K562 (cell line): ENCODE results near the gene FARP1. TPM values are rescaled to one million over a fixed set of nuclear protein-coding genes. Genes with fewer than 3 reads are reported as not detected.

ENCODE experiments used
- ATAC-seq: fragments of 200-7000 bp; cut with Tn5 transposase; 3 replicates; pipeline ENCODE4 v1.9.1; 2020; ENCODE audit warnings: moderate library complexity
- BruUV-seq: library from RNA; stranded (reverse); fragments of 400-500 nt; replicated peaks from 2 replicates; lab custom pipeline; 2021; lab: Mats Ljungman, UMichigan
- CTCF ChIA-PET: fragments of 300-600 bp; formaldehyde crosslinking; extraction: SDS; loops from one replicate; lab custom pipeline; 2021; ENCODE audit warnings: low intra/inter-chr PET ratio; lab: Yijun Ruan, JAX
- POLR2A ChIA-PET: fragments of 300-600, 350-650 bp; sonication (Branson Sonifier 250); formaldehyde crosslinking; extraction: SDS; loops from one replicate; lab custom pipeline; 2021; ENCODE audit warnings: antibody characterized with exemption, inconsistent platforms; lab: Yijun Ruan, JAX
- DNase-seq, 4 experiments: peaks; one replicate each; pipeline versions ENCODE4 v3.0.0 to v3.0.0-alpha.2; 2011 to 2018; ENCODE audit warnings: low spot score in 3 of 4, mixed read lengths in 3 of 4; ENCODE audit errors: extremely low read depth in 1 of 4
- FAIRE-seq: peaks from 2 replicates; lab custom pipeline; 2011; peaks lifted over from hg19 to GRCh38; lab: Jason Lieb, UNC
- H2AFZ ChIP-seq: 2 replicates; pipeline ENCODE4 v1.6.0; 2011; ENCODE audit warnings: low read depth, low read length, control low read depth, inconsistent platforms
- H3K27ac ChIP-seq: fragments of 200-600 bp; 3 replicates; pipeline ENCODE4 v1.8.0; 2011; ENCODE audit warnings: low read depth, mild to moderate bottlenecking, control low read depth, inconsistent platforms, low read length, moderate library complexity, mixed read lengths; ENCODE audit errors: extremely low read depth
- H3K27me3 ChIP-seq, 2 experiments: fragments of 300-600 bp in 1 of 2; 2 replicates in 1 of 2; 3 replicates in 1 of 2; pipeline versions ENCODE4 v1.6.0 to v1.8.0; 2011; ENCODE audit warnings: inconsistent platforms in 2 of 2, low read length in 2 of 2, mild to moderate bottlenecking in 1 of 2, mixed read lengths in 1 of 2, moderate library complexity in 1 of 2; ENCODE audit not compliant: control insufficient read depth in 2 of 2, insufficient read depth in 2 of 2
- H3K36me3 ChIP-seq: fragments of 300-600 bp; 3 replicates; pipeline ENCODE4 v1.8.0; 2011; ENCODE audit warnings: mild to moderate bottlenecking, low read length, inconsistent platforms; ENCODE audit not compliant: control insufficient read depth, insufficient read depth
- H3K4me1 ChIP-seq, 2 experiments: fragments of 200-600 bp in 1 of 2; replicated peaks in 1 of 2; 2 replicates in 1 of 2; 3 replicates in 1 of 2; pipeline versions ENCODE4 v1.5.1 to v1.8.0; 2011; ENCODE audit warnings: inconsistent platforms in 2 of 2, low read length in 2 of 2, mild to moderate bottlenecking in 1 of 2, mixed read lengths in 1 of 2, moderate library complexity in 1 of 2; ENCODE audit not compliant: control insufficient read depth in 2 of 2, insufficient read depth in 2 of 2
- H3K4me2 ChIP-seq: 2 replicates; pipeline ENCODE4 v1.6.1; 2011; ENCODE audit warnings: low read length, control low read depth, inconsistent platforms, mixed read lengths; ENCODE audit not compliant: insufficient read depth
- H3K4me3 ChIP-seq: fragments of 200-600 bp; sonication (generic), shearing (Covaris generic); 2 replicates; pipeline ENCODE4 v1.5.1; 2016; ENCODE audit warnings: control low read depth, inconsistent platforms
- H3K79me2 ChIP-seq: fragments of 200-600 bp; 3 replicates; pipeline ENCODE4 v1.8.0; 2011; ENCODE audit warnings: low read length, inconsistent platforms; ENCODE audit not compliant: control insufficient read depth, insufficient read depth
- H3K9ac ChIP-seq, 2 experiments: 2 replicates each; pipeline versions ENCODE4 v1.6.0 to v1.6.1; 2011; ENCODE audit warnings: low read depth in 2 of 2, low read length in 2 of 2, control low read depth in 1 of 2, inconsistent platforms in 1 of 2, mild to moderate bottlenecking in 1 of 2, mixed read lengths in 1 of 2; ENCODE audit not compliant: insufficient read depth in 1 of 2
- H3K9me1 ChIP-seq: one replicate; pipeline ENCODE4 v1.6.0; 2011; ENCODE audit warnings: inconsistent platforms, mild to moderate bottlenecking, low read length, moderate library complexity; ENCODE audit not compliant: control insufficient read depth, insufficient read depth
- H3K9me3 ChIP-seq: replicated peaks from 2 replicates; pipeline ENCODE4 v1.5.1; 2011; ENCODE audit warnings: low read depth, low read length, inconsistent platforms; ENCODE audit not compliant: control insufficient read depth, insufficient read depth
- H4K20me1 ChIP-seq: replicated peaks from 2 replicates; pipeline ENCODE4 v1.6.1; 2011; ENCODE audit warnings: low read length, inconsistent platforms, mixed read lengths; ENCODE audit not compliant: control insufficient read depth, insufficient read depth
- CREM ChIP-seq: IDR thresholded peaks from 2 replicates; pipeline ENCODE4 v1.6.1; 2014; ENCODE audit warnings: antibody characterized with exemption, low read depth
- FOXA3 ChIP-seq, 2 experiments: fragments of 450-650 bp in 1 of 2; sonication (generic) in 1 of 2; formaldehyde crosslinking; IDR thresholded peaks in 1 of 2; conservative IDR thresholded peaks in 1 of 2; 2 replicates each; pipeline versions ENCODE4 v1.4.0 to v1.8.0; 2020 to 2022; ENCODE audit warnings: mild to moderate bottlenecking in 2 of 2, missing genetic modification reagents in 1 of 2
- HMGN3 ChIP-seq: IDR thresholded peaks from 2 replicates; pipeline ENCODE4 v1.6.1; 2011; ENCODE audit warnings: borderline replicate concordance, low read depth, mild to moderate bottlenecking, mixed read lengths, low read length; ENCODE audit not compliant: insufficient read length; ENCODE audit errors: extremely low read depth
- MYNN ChIP-seq, 2 experiments: sonication (generic); formaldehyde crosslinking in 1 of 2; IDR thresholded peaks; 2 replicates each; pipeline versions ENCODE4 v1.5.0 to v1.6.1; 2016 to 2020; ENCODE audit warnings: antibody characterized with exemption in 1 of 2, missing genetic modification reagents in 1 of 2
- RBBP5 ChIP-seq: fragments of 200-600 bp; sonication (generic); IDR thresholded peaks from 2 replicates; pipeline ENCODE4 v1.6.1; 2012; ENCODE audit warnings: borderline replicate concordance, mild to moderate bottlenecking, low read length, control low read depth, inconsistent platforms; ENCODE audit not compliant: insufficient read depth, poor library complexity, severe bottlenecking
- RFX7 ChIP-seq: fragments of 250-450 bp; sonication (Bioruptor Pico); IDR thresholded peaks from 2 replicates; pipeline ENCODE4 v1.5.1; 2021; ENCODE audit warnings: mild to moderate bottlenecking
- ZBED1 ChIP-seq: IDR thresholded peaks from 2 replicates; pipeline ENCODE4 v1.6.1; 2014
- ZC3H4 ChIP-seq: sonication (generic); formaldehyde crosslinking; IDR thresholded peaks from 2 replicates; pipeline ENCODE4 v1.9.0; 2021; ENCODE audit warnings: missing genetic modification reagents, borderline replicate concordance
- ZNF263 ChIP-seq: sonication (generic); formaldehyde crosslinking; IDR thresholded peaks from 2 replicates; pipeline ENCODE4 v1.8.0; 2022; ENCODE audit warnings: mild to moderate bottlenecking, missing genetic modification reagents, borderline replicate concordance
- ZNF274 ChIP-seq: IDR thresholded peaks from 2 replicates; pipeline ENCODE4 v1.6.1; 2011; ENCODE audit warnings: low read depth, mild to moderate bottlenecking, low read length, moderate library complexity, borderline replicate concordance
- ZNF586 ChIP-seq: fragments of 450-650 bp; formaldehyde crosslinking; conservative IDR thresholded peaks from 2 replicates; pipeline ENCODE4 v1.4.0; 2020; ENCODE audit warnings: mild to moderate bottlenecking, moderate library complexity
- WGBS: fragments of 100-300 bp; shearing (Covaris generic); methylation state at CpG from one replicate; pipeline ENCODE4 v1.1.6; 2016; ENCODE audit warnings: low coverage, mixed read lengths; ENCODE audit not compliant: insufficient coverage; ENCODE audit errors: missing lambda C conversion rate; 5-methylcytosine and 5-hydroxymethylcytosine counted together
- in situ Hi-C: fragments of 300-500 bp; cut with MboI; formaldehyde crosslinking; loops from 4 replicates; pipeline ENCODE4 v1.15.0; 2018; ENCODE audit warnings: inconsistent platforms, mixed read lengths
- intact Hi-C: fragments of 100-400 bp; cut with micrococcal nuclease; formaldehyde crosslinking; loops from 2 replicates; pipeline ENCODE4 v1.14.2; 2022
- polyA plus RNA-seq, 8 experiments: library from polyadenylated mRNA; depleted of rRNA in 4 of 8; stranded (reverse) in 5 of 8; unstranded in 3 of 8; fragments of >200 nt; fragmentation: Nextera tagmentation in 2 of 8; fragmentation: Illumina TruSeq in 1 of 8; extraction: Ambion mirVana in 2 of 8; extraction: Trizol in 1 of 8; gene quantifications; 2 replicates each; pipeline versions ENCODE4 v1.2.1 to v1.2.3, GENCODE V29; 2011 to 2014; ENCODE audit warnings: inconsistent platforms in 1 of 8, missing spikeins in 1 of 8
- total RNA-seq, 7 experiments: library from RNA; depleted of rRNA in 6 of 7; stranded (reverse); fragments of >200 nt in 6 of 7; fragmentation: Illumina TruSeq in 2 of 7; extraction: Trizol in 2 of 7; gene quantifications; 2 replicates each; pipeline versions ENCODE4 v1.2.1 to v1.2.3, GENCODE V29; 2011 to 2021; ENCODE audit warnings: low replicate concordance in 1 of 7
- TF ChIP-seq, protein P1 (sequence below): sonication (generic); formaldehyde crosslinking; IDR thresholded peaks from 2 replicates; pipeline ENCODE4 v1.9.0; 2022; ENCODE audit warnings: mild to moderate bottlenecking, missing genetic modification reagents
- TF ChIP-seq, protein P2 (sequence below): sonication (generic); formaldehyde crosslinking; IDR thresholded peaks from 2 replicates; pipeline ENCODE4 v1.8.0; 2022; ENCODE audit warnings: missing genetic modification reagents, mild to moderate bottlenecking, borderline replicate concordance
- TF ChIP-seq, protein P3 (sequence below): fragments of 450-650 bp; IDR thresholded peaks from 2 replicates; pipeline ENCODE4 v1.6.1; 2018; ENCODE audit not compliant: partially characterized antibody

FARP1 gene
- total and polyA plus RNA-seq, 9 of the 15 experiments (the other 6 are each of a cell fraction or from before 2014, with no cell fraction given) = 0.03 to 0.29 (median 0.05) TPM; not detected in 3

DNA sequence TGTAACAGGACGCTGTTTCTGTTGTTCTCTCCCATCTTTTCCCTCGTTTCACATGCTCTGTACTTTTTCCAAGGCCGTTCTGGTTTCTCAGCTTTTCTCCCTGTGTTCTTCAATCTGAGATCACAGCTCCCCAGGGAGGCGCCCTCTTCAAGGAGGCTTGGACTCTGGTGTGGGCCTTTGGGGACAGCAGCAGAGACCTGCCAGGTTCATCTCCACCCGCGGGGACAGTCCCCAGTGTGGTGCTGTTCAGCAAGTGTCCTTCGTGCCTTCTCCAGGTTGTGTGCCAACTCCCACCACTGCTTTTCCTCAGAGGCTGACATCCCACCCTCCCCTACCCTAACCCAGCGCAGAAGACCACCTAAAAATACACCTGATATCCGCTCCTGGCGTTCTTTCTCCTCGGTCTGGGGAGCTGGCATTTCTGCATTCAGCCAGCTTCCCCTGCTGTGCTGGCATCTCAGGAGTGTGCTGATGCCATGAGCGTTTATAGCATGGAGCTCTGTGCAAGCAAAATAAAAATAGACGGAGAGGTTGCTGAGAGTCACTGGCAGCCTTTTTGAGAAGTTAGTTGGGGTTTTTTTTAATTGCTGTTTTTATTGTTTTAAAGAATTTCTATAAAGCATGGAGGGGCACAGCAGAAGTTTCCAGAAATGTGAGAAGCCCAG is 284.6 kb downstream of the FARP1 start:
- Histone ChIP-seq H3K9me3 (no peaks in the 10 kb centered on the region), H4K20me1 (no peaks in the 10 kb centered on the region), H3K4me3 (no peak overlapping the region), H3K27ac (no peak overlapping the region), H3K36me3 (no peaks in the 10 kb centered on the region), H3K4me1 (peaks cover 0 to 4% of the 10 kb centered on the region in 2 experiments; a peak in 2 of 5 replicates), H3K27me3 (peaks cover 15 to 45% of the 10 kb centered on the region in 2 experiments), H3K9ac (no peak overlapping the region), H3K79me2 (no peaks in the 10 kb centered on the region), H3K4me2 (no peak overlapping the region), H2AFZ (no peak overlapping the region), H3K9me1 (no peaks in the 10 kb centered on the region)
- in situ Hi-C loops (no loop called here), intact Hi-C loops (no loop called here)
- 0% methylated on average over 13 of the region's 13 CpGs for WGBS
- POLR2A ChIA-PET = interaction anchor here (0.6 kb wide), 1 partner anchor 355 kb away, joined by 3 read pairs; no protein-coding TSS in a partner anchor
- FAIRE-seq (no peak), ATAC-seq (no peak), DNase-seq (no peak)
- CTCF ChIA-PET = interaction anchor here (0.6 kb wide), 1 partner anchor 14 kb away, joined by 5 read pairs; no protein-coding TSS in a partner anchor
- no peak for TF ChIP-seq FOXA3 (CRISPR knock-in tag; conservative IDR thresholded peaks at IDR 0.05 in 1 of 2, IDR thresholded peaks at IDR 0.05 in 1 of 2)
- no peak for TF ChIP-seq ZNF274
- no peak for TF ChIP-seq ZNF263 (CRISPR knock-in tag)
- TF ChIP-seq ZC3H4 = no peak
- TF ChIP-seq CREM = no peak
- TF ChIP-seq MYNN (IDR thresholded peaks at IDR 0.05) = no peak
- no peak for TF ChIP-seq MYNN (CRISPR knock-in tag; IDR thresholded peaks at IDR 0.05)
- TF ChIP-seq RBBP5 = no peak
- no peak for TF ChIP-seq RFX7 (CRISPR knock-in tag)
- TF ChIP-seq, protein P1, sequence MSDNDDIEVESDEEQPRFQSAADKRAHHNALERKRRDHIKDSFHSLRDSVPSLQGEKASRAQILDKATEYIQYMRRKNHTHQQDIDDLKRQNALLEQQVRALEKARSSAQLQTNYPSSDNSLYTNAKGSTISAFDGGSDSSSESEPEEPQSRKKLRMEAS = no peak
- TF ChIP-seq ZNF586 = no peak
- no peak for TF ChIP-seq HMGN3
- TF ChIP-seq, protein P2, sequence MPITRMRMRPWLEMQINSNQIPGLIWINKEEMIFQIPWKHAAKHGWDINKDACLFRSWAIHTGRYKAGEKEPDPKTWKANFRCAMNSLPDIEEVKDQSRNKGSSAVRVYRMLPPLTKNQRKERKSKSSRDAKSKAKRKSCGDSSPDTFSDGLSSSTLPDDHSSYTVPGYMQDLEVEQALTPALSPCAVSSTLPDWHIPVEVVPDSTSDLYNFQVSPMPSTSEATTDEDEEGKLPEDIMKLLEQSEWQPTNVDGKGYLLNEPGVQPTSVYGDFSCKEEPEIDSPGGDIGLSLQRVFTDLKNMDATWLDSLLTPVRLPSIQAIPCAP (CRISPR knock-in tag) = no peak
- TF ChIP-seq ZBED1 = no peak
- TF ChIP-seq, protein P3, sequence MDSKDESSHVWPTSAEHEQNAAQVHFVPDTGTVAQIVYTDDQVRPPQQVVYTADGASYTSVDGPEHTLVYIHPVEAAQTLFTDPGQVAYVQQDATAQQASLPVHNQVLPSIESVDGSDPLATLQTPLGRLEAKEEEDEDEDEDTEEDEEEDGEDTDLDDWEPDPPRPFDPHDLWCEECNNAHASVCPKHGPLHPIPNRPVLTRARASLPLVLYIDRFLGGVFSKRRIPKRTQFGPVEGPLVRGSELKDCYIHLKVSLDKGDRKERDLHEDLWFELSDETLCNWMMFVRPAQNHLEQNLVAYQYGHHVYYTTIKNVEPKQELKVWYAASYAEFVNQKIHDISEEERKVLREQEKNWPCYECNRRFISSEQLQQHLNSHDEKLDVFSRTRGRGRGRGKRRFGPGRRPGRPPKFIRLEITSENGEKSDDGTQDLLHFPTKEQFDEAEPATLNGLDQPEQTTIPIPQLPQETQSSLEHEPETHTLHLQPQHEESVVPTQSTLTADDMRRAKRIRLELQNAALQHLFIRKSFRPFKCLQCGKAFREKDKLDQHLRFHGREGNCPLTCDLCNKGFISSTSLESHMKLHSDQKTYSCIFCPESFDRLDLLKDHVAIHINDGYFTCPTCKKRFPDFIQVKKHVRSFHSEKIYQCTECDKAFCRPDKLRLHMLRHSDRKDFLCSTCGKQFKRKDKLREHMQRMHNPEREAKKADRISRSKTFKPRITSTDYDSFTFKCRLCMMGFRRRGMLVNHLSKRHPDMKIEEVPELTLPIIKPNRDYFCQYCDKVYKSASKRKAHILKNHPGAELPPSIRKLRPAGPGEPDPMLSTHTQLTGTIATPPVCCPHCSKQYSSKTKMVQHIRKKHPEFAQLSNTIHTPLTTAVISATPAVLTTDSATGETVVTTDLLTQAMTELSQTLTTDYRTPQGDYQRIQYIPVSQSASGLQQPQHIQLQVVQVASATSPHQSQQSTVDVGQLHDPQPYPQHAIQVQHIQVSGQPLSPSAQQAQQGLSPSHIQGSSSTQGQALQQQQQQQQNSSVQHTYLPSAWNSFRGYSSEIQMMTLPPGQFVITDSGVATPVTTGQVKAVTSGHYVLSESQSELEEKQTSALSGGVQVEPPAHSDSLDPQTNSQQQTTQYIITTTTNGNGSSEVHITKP = no peak
- BruUV-seq = no TSS peak
